Stomach (tissue), 4 donors: Measurements from ENCODE around the gene ETV1.

ENCODE experiments used
- POLR2A ChIP-seq, 4 donors: fragments of 450-650 bp; IDR thresholded peaks; one replicate each; pipeline ENCODE4 v1.6.1; 2016; ENCODE audit warnings: antibody characterized with exemption in 4 of 4, control low read depth in 2 of 4, mild to moderate bottlenecking in 1 of 4, moderate library complexity in 1 of 4
- TF ChIP-seq, protein P1 (sequence below), 7 experiments: fragments of 450-650 bp in 4 of 7; fragments of 200-600 bp in 3 of 7; sonication (generic) in 3 of 7; IDR thresholded peaks; one replicate each; pipeline ENCODE4 v1.5.1; 2016 to 2019; ENCODE audit warnings: antibody characterized with exemption in 7 of 7, control low read depth in 2 of 7, mild to moderate bottlenecking in 1 of 7

DNA sequence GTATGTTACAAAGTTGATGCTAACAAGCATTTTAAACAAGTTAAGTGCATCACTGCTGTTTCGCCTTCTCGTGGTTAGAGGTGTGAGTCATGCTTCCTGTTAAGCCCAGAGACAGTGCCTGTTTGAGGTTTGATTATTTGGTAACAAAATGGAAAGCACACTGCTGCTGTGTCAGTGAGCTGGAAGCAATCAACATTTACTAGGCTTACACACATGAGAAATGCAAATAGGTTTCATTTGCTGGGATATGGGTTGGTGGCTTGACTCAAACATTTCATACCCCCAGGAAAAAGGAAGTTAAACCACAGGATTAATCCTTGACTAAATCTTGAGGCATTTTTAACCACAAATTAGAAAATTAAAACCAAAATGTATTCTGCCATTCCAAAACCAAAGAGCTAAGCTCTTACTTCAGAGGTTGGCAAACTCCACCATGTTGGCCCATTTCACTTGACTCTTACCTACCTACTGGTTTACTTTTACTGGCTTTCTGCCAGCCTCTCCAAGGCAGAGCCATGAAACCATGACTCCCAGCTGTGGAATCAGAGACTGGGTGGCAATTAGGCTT lies 139.2 kb downstream of the ETV1 start:
- TF ChIP-seq POLR2A (IDR thresholded peaks at IDR 0.05), result no peak
- TF ChIP-seq, protein P1, sequence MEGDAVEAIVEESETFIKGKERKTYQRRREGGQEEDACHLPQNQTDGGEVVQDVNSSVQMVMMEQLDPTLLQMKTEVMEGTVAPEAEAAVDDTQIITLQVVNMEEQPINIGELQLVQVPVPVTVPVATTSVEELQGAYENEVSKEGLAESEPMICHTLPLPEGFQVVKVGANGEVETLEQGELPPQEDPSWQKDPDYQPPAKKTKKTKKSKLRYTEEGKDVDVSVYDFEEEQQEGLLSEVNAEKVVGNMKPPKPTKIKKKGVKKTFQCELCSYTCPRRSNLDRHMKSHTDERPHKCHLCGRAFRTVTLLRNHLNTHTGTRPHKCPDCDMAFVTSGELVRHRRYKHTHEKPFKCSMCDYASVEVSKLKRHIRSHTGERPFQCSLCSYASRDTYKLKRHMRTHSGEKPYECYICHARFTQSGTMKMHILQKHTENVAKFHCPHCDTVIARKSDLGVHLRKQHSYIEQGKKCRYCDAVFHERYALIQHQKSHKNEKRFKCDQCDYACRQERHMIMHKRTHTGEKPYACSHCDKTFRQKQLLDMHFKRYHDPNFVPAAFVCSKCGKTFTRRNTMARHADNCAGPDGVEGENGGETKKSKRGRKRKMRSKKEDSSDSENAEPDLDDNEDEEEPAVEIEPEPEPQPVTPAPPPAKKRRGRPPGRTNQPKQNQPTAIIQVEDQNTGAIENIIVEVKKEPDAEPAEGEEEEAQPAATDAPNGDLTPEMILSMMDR (IDR thresholded peaks at IDR 0.05), result no peak
